Measurements from ENCODE around the gene PPY. TPM values are rescaled to one million over a fixed set of nuclear protein-coding genes. Genes with fewer than 3 reads are reported as not detected.

PPY gene
- total and polyA plus RNA-seq, 2 donors (not counting 1 experiment from before 2014, with no cell fraction given): not detected

DNA sequence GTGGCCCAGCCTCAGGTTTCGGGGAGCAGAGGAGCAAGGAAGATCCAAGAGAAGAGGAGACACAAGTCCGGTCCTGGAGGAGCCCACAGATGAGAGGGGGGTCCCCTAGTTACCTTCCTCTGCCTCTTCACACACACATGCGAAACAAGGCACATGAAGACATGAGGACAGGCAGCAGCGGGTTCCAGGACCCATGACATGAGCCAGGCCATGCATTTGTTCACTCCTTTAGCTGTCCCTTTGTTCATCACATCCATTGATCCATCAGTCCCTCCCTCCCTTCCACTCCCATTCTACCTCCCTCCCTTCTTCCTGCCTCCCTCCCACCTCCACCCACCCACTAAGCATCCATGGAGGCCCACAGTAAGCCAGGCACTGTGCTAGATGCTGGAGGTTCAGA is 9.4 kb downstream of the PPY start:
- no peaks in the 10 kb centered on the region for H3K9me3 ChIP-seq (ENCODE audit: control extremely low read depth in 1 of 3, control insufficient read depth in 2 of 3, insufficient read depth in 1 of 3, low read length in 2 of 3)
- H3K27me3 Mint-ChIP-seq: peaks cover 21% of the 10 kb centered on the region
- no peaks in the 10 kb centered on the region for H3K9me3 Mint-ChIP-seq (ENCODE audit: insufficient read depth)
- peaks cover 2 to 6% of the 10 kb centered on the region in 2 donors for H3K4me1 ChIP-seq (ENCODE audit: control insufficient read depth in 2 of 2, insufficient read depth in 2 of 2, low read length in 2 of 2)
- H3K9ac ChIP-seq (ENCODE audit: low read length): no peak overlapping the region
- no peak for TF ChIP-seq EZH2 (IDR thresholded peaks at IDR 0.05; ENCODE audit: borderline replicate concordance, insufficient read depth, low read depth, low read length, poor library complexity, severe bottlenecking)
- TF ChIP-seq CTCF (IDR thresholded peaks at IDR 0.05): no peak
- DNase-seq: no peak
- no peaks in the 10 kb centered on the region for H3K79me2 ChIP-seq (ENCODE audit: control insufficient read depth, insufficient read depth, low read length)
- no peak overlapping the region for H3K4me3 Mint-ChIP-seq
- no peak for ATAC-seq (ENCODE audit: low read depth)
- H3K4me3 ChIP-seq (ENCODE audit: control extremely low read depth in 1 of 5, extremely low read depth in 1 of 5, insufficient read depth in 1 of 5, low read depth in 2 of 5, low read length in 4 of 5): no peak overlapping the region
- peaks cover 0 to 18% (median 0%) of the 10 kb centered on the region in 4 experiments for H3K27me3 ChIP-seq (replicated peaks in 1 of 4; ENCODE audit: control extremely low read depth in 1 of 4, control insufficient read depth in 3 of 4, insufficient read depth in 4 of 4, low read length in 3 of 4)
- no peaks in the 10 kb centered on the region for H3K36me3 ChIP-seq (replicated peaks in 1 of 2; ENCODE audit: control extremely low read depth in 1 of 2, control insufficient read depth in 1 of 2, extremely low read depth in 1 of 2, insufficient read depth in 2 of 2, low read length in 1 of 2)
- peaks cover 6% of the 10 kb centered on the region for H3K4me1 Mint-ChIP-seq
- intact Hi-C loops (cut with micrococcal nuclease): no loop called here
- H3K27ac Mint-ChIP-seq: no peak overlapping the region
- 91% methylated on average over 3 of the region's 4 CpGs for WGBS (ENCODE audit: insufficient coverage)
- H3K27ac ChIP-seq (ENCODE audit: low read length in 2 of 2): no peak overlapping the region
- POLR2A ChIA-PET: no interaction called here
- CTCF ChIA-PET: interaction anchor here (0.6 to 1.4 kb wide), 3 partner anchors 9 to 109 kb away, joined by 3 to 4 read pairs (median 3); no protein-coding TSS in a partner anchor
- H3K4me2 ChIP-seq (replicated peaks; ENCODE audit: low read depth, low read length, poor library complexity, severe bottlenecking): no peak overlapping the region
- H2AFZ ChIP-seq (ENCODE audit: insufficient read depth, low read depth, low read length, poor library complexity, severe bottlenecking): no peak overlapping the region
- H4K20me1 ChIP-seq (ENCODE audit: control insufficient read depth, insufficient read depth, low read length, poor library complexity, severe bottlenecking): no peaks in the 10 kb centered on the region

GRCh38 chr17:43932357-43932756 is 9.9 kb downstream of the PPY start:
- peaks cover 5 to 9% of the 10 kb centered on the region in 2 donors for H3K4me1 ChIP-seq (ENCODE audit: control insufficient read depth in 2 of 2, insufficient read depth in 2 of 2, low read length in 2 of 2)
- peaks cover 9% of the 10 kb centered on the region for H3K4me1 Mint-ChIP-seq
- H4K20me1 ChIP-seq (ENCODE audit: control insufficient read depth, insufficient read depth, low read length, poor library complexity, severe bottlenecking): no peaks in the 10 kb centered on the region
- 91% methylated on average over 10 of the region's 10 CpGs for WGBS (ENCODE audit: insufficient coverage)
- no peak overlapping the region for H3K9ac ChIP-seq (ENCODE audit: low read length)
- ChIA-PET CTCF (interaction anchor here (0.6 to 1.4 kb wide), 3 partner anchors 9 to 109 kb away, joined by 3 to 4 read pairs (median 3); no protein-coding TSS in a partner anchor), POLR2A (no interaction called here)
- intact Hi-C loops (cut with micrococcal nuclease): no loop called here
- TF ChIP-seq CTCF (IDR thresholded peaks at IDR 0.05) (no peak), EZH2 (IDR thresholded peaks at IDR 0.05; ENCODE audit: borderline replicate concordance, insufficient read depth, low read depth, low read length, poor library complexity, severe bottlenecking) (no peak)
- H3K36me3 ChIP-seq (replicated peaks in 1 of 2; ENCODE audit: control extremely low read depth in 1 of 2, control insufficient read depth in 1 of 2, extremely low read depth in 1 of 2, insufficient read depth in 2 of 2, low read length in 1 of 2): no peaks in the 10 kb centered on the region
- no peak overlapping the region for H3K27ac Mint-ChIP-seq
- no peaks in the 10 kb centered on the region for H3K9me3 ChIP-seq (ENCODE audit: control extremely low read depth in 1 of 3, control insufficient read depth in 2 of 3, insufficient read depth in 1 of 3, low read length in 2 of 3)
- no peak overlapping the region for H3K4me2 ChIP-seq (replicated peaks; ENCODE audit: low read depth, low read length, poor library complexity, severe bottlenecking)
- no peak for DNase-seq
- no peaks in the 10 kb centered on the region for H3K79me2 ChIP-seq (ENCODE audit: control insufficient read depth, insufficient read depth, low read length)
- H3K4me3 Mint-ChIP-seq: no peak overlapping the region
- H3K27me3 Mint-ChIP-seq: peaks cover 22% of the 10 kb centered on the region
- no peak overlapping the region for H3K4me3 ChIP-seq (ENCODE audit: control extremely low read depth in 1 of 5, extremely low read depth in 1 of 5, insufficient read depth in 1 of 5, low read depth in 2 of 5, low read length in 4 of 5)
- no peak for ATAC-seq (ENCODE audit: low read depth)
- H3K27ac ChIP-seq (ENCODE audit: low read length in 2 of 2): no peak overlapping the region
- H3K9me3 Mint-ChIP-seq (ENCODE audit: insufficient read depth): no peaks in the 10 kb centered on the region
- no peak overlapping the region for H2AFZ ChIP-seq (ENCODE audit: insufficient read depth, low read depth, low read length, poor library complexity, severe bottlenecking)
- peaks cover 0 to 19% (median 1%) of the 10 kb centered on the region in 4 experiments for H3K27me3 ChIP-seq (replicated peaks in 1 of 4; ENCODE audit: control extremely low read depth in 1 of 4, control insufficient read depth in 3 of 4, insufficient read depth in 4 of 4, low read length in 3 of 4)

Measured in B cell (primary cell).